ENCODE data around the gene TNFRSF6B. TPM values are rescaled to one million over a fixed set of nuclear protein-coding genes. Genes with fewer than 3 reads are reported as not detected.

TNFRSF6B gene
- total RNA-seq, 1 donor from 2014 or later, result not detected

GRCh38 chr20:63694584-63695423 is 1.6 kb upstream of the TNFRSF6B start:
- H3K27me3 Mint-ChIP-seq, result no peaks in the 10 kb centered on the region
- H3K4me3 Mint-ChIP-seq (ENCODE audit: low read depth), result no peak overlapping the region
- no peak overlapping the region for H3K27ac Mint-ChIP-seq
- no peaks in the 10 kb centered on the region for H3K9me3 Mint-ChIP-seq (ENCODE audit: low read depth)
- no peak for TF ChIP-seq CTCF (IDR thresholded peaks at IDR 0.05; ENCODE audit: unreplicated experiment)
- DNase-seq (ENCODE audit: low spot score, unreplicated experiment), result no peak
- no peaks in the 10 kb centered on the region for H3K4me1 Mint-ChIP-seq (ENCODE audit: low read depth)
- H3K36me3 Mint-ChIP-seq (ENCODE audit: insufficient read depth), result peaks cover 2% of the 10 kb centered on the region

- Mint-ChIP-seq H3K36me3 (ENCODE audit: insufficient read depth) (peaks cover 2% of the 10 kb centered on the region), H3K4me3 (ENCODE audit: low read depth) (no peak overlapping the region), H3K4me1 (ENCODE audit: low read depth) (no peaks in the 10 kb centered on the region), H3K27ac (no peak overlapping the region), H3K27me3 (no peaks in the 10 kb centered on the region), H3K9me3 (ENCODE audit: low read depth) (no peaks in the 10 kb centered on the region)
- DNase-seq (ENCODE audit: low spot score, unreplicated experiment), result no peak
- no peak for TF ChIP-seq CTCF (IDR thresholded peaks at IDR 0.05; ENCODE audit: unreplicated experiment)
These were observed 787 bp upstream of the TNFRSF6B start for GRCh38 chr20:63695424-63696305.

- Mint-ChIP-seq H3K36me3 (ENCODE audit: insufficient read depth) (peaks cover 2% of the 10 kb centered on the region), H3K27ac (no peak overlapping the region), H3K4me3 (ENCODE audit: low read depth) (no peak overlapping the region), H3K9me3 (ENCODE audit: low read depth) (no peaks in the 10 kb centered on the region), H3K4me1 (ENCODE audit: low read depth) (no peaks in the 10 kb centered on the region), H3K27me3 (no peaks in the 10 kb centered on the region)
- no peak for DNase-seq (ENCODE audit: low spot score, unreplicated experiment)
- TF ChIP-seq CTCF (IDR thresholded peaks at IDR 0.05; ENCODE audit: unreplicated experiment), result no peak
These were observed 185 bp upstream of the TNFRSF6B start for GRCh38 chr20:63696306-63696627.

GRCh38 chr20:63697357-63697867 is 960 bp downstream of the TNFRSF6B start:
- no peaks in the 10 kb centered on the region for H3K9me3 Mint-ChIP-seq (ENCODE audit: low read depth)
- TF ChIP-seq CTCF (IDR thresholded peaks at IDR 0.05; ENCODE audit: unreplicated experiment), result no peak

GRCh38 chr20:63697868-63698545 is 1.6 kb downstream of the TNFRSF6B start:
- Mint-ChIP-seq H3K36me3 (ENCODE audit: insufficient read depth) (peaks cover 2% of the 10 kb centered on the region), H3K4me3 (ENCODE audit: low read depth) (no peak overlapping the region), H3K27me3 (no peaks in the 10 kb centered on the region), H3K9me3 (ENCODE audit: low read depth) (no peaks in the 10 kb centered on the region), H3K4me1 (ENCODE audit: low read depth) (no peaks in the 10 kb centered on the region), H3K27ac (no peak overlapping the region)
- DNase-seq (ENCODE audit: low spot score, unreplicated experiment), result no peak
- TF ChIP-seq CTCF (IDR thresholded peaks at IDR 0.05; ENCODE audit: unreplicated experiment), result no peak

More at GRCh38 chr20:63697357-63697867, 960 bp downstream of the TNFRSF6B start:
- peaks cover 2% of the 10 kb centered on the region for H3K36me3 Mint-ChIP-seq (ENCODE audit: insufficient read depth)
- H3K4me1 Mint-ChIP-seq (ENCODE audit: low read depth), result no peaks in the 10 kb centered on the region
- no peak for DNase-seq (ENCODE audit: low spot score, unreplicated experiment)
- H3K27me3 Mint-ChIP-seq, result no peaks in the 10 kb centered on the region
- no peak overlapping the region for H3K27ac Mint-ChIP-seq
- H3K4me3 Mint-ChIP-seq (ENCODE audit: low read depth), result peak overlapping the region; percentile 16
